Right kidney (tissue), 1 donor: ENCODE results near the gene CHRD.

Experiments
- DNase-seq: peaks from one replicate; pipeline ENCODE4 v3.0.0-alpha.2; 2016

The CHRD gene

GRCh38 chr3:184382326-184383032 is 2.6 kb downstream of the CHRD start:
- no peak for DNase-seq

- no peak for DNase-seq
Observed at GRCh38 chr3:184383033-184383740, 3.3 kb downstream of the CHRD start.

- DNase-seq, result no peak
Observed at GRCh38 chr3:184384342-184384741, 4.5 kb downstream of the CHRD start.

- DNase-seq, result no peak
Observed at GRCh38 chr3:184384856-184385422, 5.1 kb downstream of the CHRD start.

- DNase-seq, result no peak
Observed at GRCh38 chr3:184386047-184386806, 6.4 kb downstream of the CHRD start.

- no peak for DNase-seq
Observed at GRCh38 chr3:184387174-184387714, 7.4 kb downstream of the CHRD start.

GRCh38 chr3:184388164-184388935 is 8.5 kb downstream of the CHRD start:
- no peak for DNase-seq

GRCh38 chr3:184388936-184389230 is 9.0 kb downstream of the CHRD start:
- no peak for DNase-seq

GRCh38 chr3:184389384-184389783 is 9.5 kb downstream of the CHRD start:
- no peak for DNase-seq

GRCh38 chr3:184389935-184390528 is 10.2 kb downstream of the CHRD start:
- no peak for DNase-seq

GRCh38 chr3:184391266-184391665 is 11.4 kb downstream of the CHRD start:
- no peak for DNase-seq

- DNase-seq, result no peak
Observed at GRCh38 chr3:184395320-184395660, 15.4 kb downstream of the CHRD start.

- DNase-seq, result no peak
Observed at GRCh38 chr3:184399410-184399809, 19.6 kb downstream of the CHRD start.

- no peak for DNase-seq
Observed at GRCh38 chr3:184405075-184406030, 25.5 kb downstream of the CHRD start.

GRCh38 chr3:184409331-184409926 is 29.6 kb downstream of the CHRD start:
- DNase-seq, result no peak

- no peak for DNase-seq
Observed at GRCh38 chr3:184409946-184410500, 30.2 kb downstream of the CHRD start.

GRCh38 chr3:184414418-184415202 is 34.8 kb downstream of the CHRD start:
- no peak for DNase-seq

- DNase-seq, result no peak
Observed at GRCh38 chr3:184415203-184415490, 35.3 kb downstream of the CHRD start.
